HepG2 (cell line): ENCODE data around the gene TRPC4AP. TPM values are rescaled to one million over a fixed set of nuclear protein-coding genes. Genes with fewer than 3 reads are reported as not detected.

ENCODE experiments used
- BRCA1 ChIP-seq: sonication (generic); formaldehyde crosslinking; IDR thresholded peaks from 2 replicates; pipeline ENCODE4 v1.4.0; 2020; ENCODE audit warnings: missing genetic modification reagents
- FLYWCH1 ChIP-seq: sonication (generic); formaldehyde crosslinking; IDR thresholded peaks from 2 replicates; pipeline ENCODE4 v1.8.1; 2023; ENCODE audit warnings: mild to moderate bottlenecking, missing genetic modification reagents
- HOXA9 ChIP-seq: sonication (generic); formaldehyde crosslinking; IDR thresholded peaks from 2 replicates; pipeline ENCODE4 v1.8.1; 2022; ENCODE audit warnings: missing genetic modification reagents, mild to moderate bottlenecking, moderate library complexity, borderline replicate concordance
- IKZF1 ChIP-seq: fragments of 450-650 bp; IDR thresholded peaks from 2 replicates; pipeline ENCODE4 v1.7.1; 2016
- KMT2A ChIP-seq: sonication (generic); formaldehyde crosslinking; IDR thresholded peaks from 2 replicates; pipeline ENCODE4 v1.4.0; 2020; ENCODE audit warnings: missing genetic modification reagents
- NR2F2 ChIP-seq: IDR thresholded peaks from 2 replicates; pipeline ENCODE4 v1.6.1; 2012; ENCODE audit warnings: low read depth, inconsistent platforms, borderline replicate concordance
- PHB2 ChIP-seq: fragments of 450-650 bp; IDR thresholded peaks from 2 replicates; pipeline ENCODE4 v1.6.1; 2018; ENCODE audit not compliant: partially characterized antibody
- YEATS4 ChIP-seq: sonication (generic); formaldehyde crosslinking; IDR thresholded peaks from 2 replicates; pipeline ENCODE4 v1.4.0; 2020; ENCODE audit warnings: missing genetic modification reagents, borderline replicate concordance
- ZBTB42 ChIP-seq: sonication (generic); formaldehyde crosslinking; IDR thresholded peaks from 2 replicates; pipeline ENCODE4 v1.5.0; 2020; ENCODE audit warnings: mild to moderate bottlenecking, missing genetic modification reagents
- ZBTB7A ChIP-seq: sonication (generic); formaldehyde crosslinking; IDR thresholded peaks from 2 replicates; pipeline ENCODE4 v1.8.0; 2022; ENCODE audit warnings: mild to moderate bottlenecking, missing genetic modification reagents
- ZNF382 ChIP-seq: sonication (generic); formaldehyde crosslinking; IDR thresholded peaks from 2 replicates; pipeline ENCODE4 v1.5.0; 2020; ENCODE audit warnings: missing genetic modification reagents, mild to moderate bottlenecking, borderline replicate concordance
- ZNF430 ChIP-seq: sonication (generic); formaldehyde crosslinking; IDR thresholded peaks from 2 replicates; pipeline ENCODE4 v1.9.0; 2021; ENCODE audit warnings: mild to moderate bottlenecking, missing genetic modification reagents
- ZNF563 ChIP-seq: sonication (generic); formaldehyde crosslinking; IDR thresholded peaks from 2 replicates; pipeline ENCODE4 v1.8.0; 2022; ENCODE audit warnings: mild to moderate bottlenecking, moderate library complexity, missing genetic modification reagents
- ZNF652 ChIP-seq: IDR thresholded peaks from 2 replicates; pipeline ENCODE4 v1.6.1; 2016; ENCODE audit warnings: low read depth, borderline replicate concordance
- ZNF7 ChIP-seq: IDR thresholded peaks from 2 replicates; pipeline ENCODE4 v1.6.1; 2016; ENCODE audit warnings: missing biosample characterization, missing genetic modification reagents
- ZNF720 ChIP-seq: sonication (generic); formaldehyde crosslinking; IDR thresholded peaks from 2 replicates; pipeline ENCODE4 v1.4.0; 2020; ENCODE audit warnings: missing genetic modification reagents
- polyA plus RNA-seq, 8 experiments: library from polyadenylated mRNA; depleted of rRNA in 3 of 8; stranded (reverse) in 7 of 8; unstranded in 1 of 8; fragments of >200 nt; fragmentation: Illumina TruSeq in 4 of 8; extraction: Trizol in 4 of 8; gene quantifications; 2 replicates each; pipeline versions ENCODE4 v1.2.1 to v1.2.3, GENCODE V29; 2011 to 2016; ENCODE audit warnings: low read depth in 4 of 8, missing spikeins in 1 of 8, mixed read lengths in 1 of 8; ENCODE audit not compliant: insufficient read depth in 1 of 8
- total RNA-seq, 5 experiments: library from RNA; depleted of rRNA; stranded (reverse); fragments of >200 nt; fragmentation: Illumina TruSeq; extraction: Trizol; gene quantifications; 2 replicates each; pipeline ENCODE4 v1.2.3, GENCODE V29; 2016; ENCODE audit warnings: low read depth in 1 of 5
- TF ChIP-seq, protein P1 (sequence below): sonication (generic); formaldehyde crosslinking; IDR thresholded peaks from 2 replicates; pipeline ENCODE4 v1.4.0; 2020; ENCODE audit warnings: missing genetic modification reagents
- TF ChIP-seq, protein P2 (sequence below): sonication (generic); formaldehyde crosslinking; IDR thresholded peaks from 2 replicates; pipeline ENCODE4 v1.4.0; 2020; ENCODE audit warnings: missing genetic modification reagents
- TF ChIP-seq, protein P3 (sequence below): sonication (generic); formaldehyde crosslinking; IDR thresholded peaks from 2 replicates; pipeline ENCODE4 v1.9.0; 2021; ENCODE audit warnings: missing genetic modification reagents, borderline replicate concordance
- TF ChIP-seq, protein P4 (sequence below): IDR thresholded peaks from 2 replicates; pipeline ENCODE4 v1.6.1; 2016; ENCODE audit warnings: missing genetic modification reagents, missing compliant biosample characterization

The TRPC4AP gene
- total and polyA plus RNA-seq, 2 of the 13 experiments (the other 11 are each of a cell fraction or from before 2014, with no cell fraction given), result 136 to 137 TPM

DNA sequence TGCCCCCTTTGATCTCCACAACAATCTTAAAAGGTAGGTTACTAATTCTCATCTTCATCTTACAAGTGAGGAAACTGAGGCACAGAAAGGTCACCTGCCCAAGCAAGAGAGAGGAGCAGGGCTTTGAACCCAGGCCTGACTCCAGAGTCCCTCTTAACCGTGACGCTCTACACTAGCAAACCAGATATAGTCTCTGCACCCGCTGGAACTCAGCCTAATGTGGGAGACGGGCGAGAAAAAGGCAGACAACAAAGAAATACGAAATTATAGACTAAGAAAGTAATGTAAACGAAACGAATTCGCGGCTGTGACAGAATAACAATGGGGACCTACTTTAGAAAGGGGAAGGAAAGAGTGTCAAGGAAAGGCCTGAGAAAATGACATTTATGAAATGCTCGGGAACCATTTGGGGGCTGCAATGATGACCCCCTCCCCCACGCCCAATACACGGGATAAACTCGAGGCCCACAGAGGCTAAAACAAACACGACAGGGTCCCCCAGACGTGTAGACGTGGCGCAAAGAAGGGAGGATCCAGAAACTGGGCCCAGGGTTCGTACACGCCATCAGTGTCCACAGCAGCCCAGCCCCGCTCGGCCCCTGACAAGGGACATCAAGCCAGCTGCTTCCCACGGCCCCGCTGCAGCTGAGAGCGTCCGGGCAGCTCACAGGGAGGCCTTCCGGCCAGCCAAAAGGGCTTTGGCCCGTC lies 637 bp downstream of the TRPC4AP start (continued):
- TF ChIP-seq ZBTB42 (CRISPR knock-in tag) (0 out of 2 replicates have a peak, but pooled peaks have one; percentile 23), PHB2 (no peak), KMT2A (peak; percentile 3; the same call in 1 of the 2 replicates), ZNF382 (no peak), ZNF7 (CRISPR knock-in tag) (no peak), ZNF720 (CRISPR knock-in tag) (no peak), IKZF1 (no peak), ZNF430 (CRISPR knock-in tag) (peak; percentile 8; the same call in 1 of the 2 replicates), ZNF652 (no peak), BRCA1 (CRISPR knock-in tag) (peak; percentile 35; the same call in 1 of the 2 replicates), FLYWCH1 (CRISPR knock-in tag) (peak; percentile 88), NR2F2 (no peak), HOXA9 (CRISPR knock-in tag) (0 out of 2 replicates have a peak, but pooled peaks have one; percentile 9), ZNF563 (CRISPR knock-in tag) (no peak), ZBTB7A (0 out of 2 replicates have a peak, but pooled peaks have one; percentile 17), YEATS4 (CRISPR knock-in tag) (no peak)
- TF ChIP-seq, protein P1, sequence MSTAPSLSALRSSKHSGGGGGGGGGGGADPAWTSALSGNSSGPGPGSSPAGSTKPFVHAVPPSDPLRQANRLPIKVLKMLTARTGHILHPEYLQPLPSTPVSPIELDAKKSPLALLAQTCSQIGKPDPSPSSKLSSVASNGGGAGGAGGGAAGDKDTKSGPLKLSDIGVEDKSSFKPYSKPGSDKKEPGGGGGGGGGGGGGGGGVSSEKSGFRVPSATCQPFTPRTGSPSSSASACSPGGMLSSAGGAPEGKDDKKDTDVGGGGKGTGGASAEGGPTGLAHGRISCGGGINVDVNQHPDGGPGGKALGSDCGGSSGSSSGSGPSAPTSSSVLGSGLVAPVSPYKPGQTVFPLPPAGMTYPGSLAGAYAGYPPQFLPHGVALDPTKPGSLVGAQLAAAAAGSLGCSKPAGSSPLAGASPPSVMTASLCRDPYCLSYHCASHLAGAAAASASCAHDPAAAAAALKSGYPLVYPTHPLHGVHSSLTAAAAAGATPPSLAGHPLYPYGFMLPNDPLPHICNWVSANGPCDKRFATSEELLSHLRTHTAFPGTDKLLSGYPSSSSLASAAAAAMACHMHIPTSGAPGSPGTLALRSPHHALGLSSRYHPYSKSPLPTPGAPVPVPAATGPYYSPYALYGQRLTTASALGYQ (CRISPR knock-in tag), result no peak
- TF ChIP-seq, protein P2, sequence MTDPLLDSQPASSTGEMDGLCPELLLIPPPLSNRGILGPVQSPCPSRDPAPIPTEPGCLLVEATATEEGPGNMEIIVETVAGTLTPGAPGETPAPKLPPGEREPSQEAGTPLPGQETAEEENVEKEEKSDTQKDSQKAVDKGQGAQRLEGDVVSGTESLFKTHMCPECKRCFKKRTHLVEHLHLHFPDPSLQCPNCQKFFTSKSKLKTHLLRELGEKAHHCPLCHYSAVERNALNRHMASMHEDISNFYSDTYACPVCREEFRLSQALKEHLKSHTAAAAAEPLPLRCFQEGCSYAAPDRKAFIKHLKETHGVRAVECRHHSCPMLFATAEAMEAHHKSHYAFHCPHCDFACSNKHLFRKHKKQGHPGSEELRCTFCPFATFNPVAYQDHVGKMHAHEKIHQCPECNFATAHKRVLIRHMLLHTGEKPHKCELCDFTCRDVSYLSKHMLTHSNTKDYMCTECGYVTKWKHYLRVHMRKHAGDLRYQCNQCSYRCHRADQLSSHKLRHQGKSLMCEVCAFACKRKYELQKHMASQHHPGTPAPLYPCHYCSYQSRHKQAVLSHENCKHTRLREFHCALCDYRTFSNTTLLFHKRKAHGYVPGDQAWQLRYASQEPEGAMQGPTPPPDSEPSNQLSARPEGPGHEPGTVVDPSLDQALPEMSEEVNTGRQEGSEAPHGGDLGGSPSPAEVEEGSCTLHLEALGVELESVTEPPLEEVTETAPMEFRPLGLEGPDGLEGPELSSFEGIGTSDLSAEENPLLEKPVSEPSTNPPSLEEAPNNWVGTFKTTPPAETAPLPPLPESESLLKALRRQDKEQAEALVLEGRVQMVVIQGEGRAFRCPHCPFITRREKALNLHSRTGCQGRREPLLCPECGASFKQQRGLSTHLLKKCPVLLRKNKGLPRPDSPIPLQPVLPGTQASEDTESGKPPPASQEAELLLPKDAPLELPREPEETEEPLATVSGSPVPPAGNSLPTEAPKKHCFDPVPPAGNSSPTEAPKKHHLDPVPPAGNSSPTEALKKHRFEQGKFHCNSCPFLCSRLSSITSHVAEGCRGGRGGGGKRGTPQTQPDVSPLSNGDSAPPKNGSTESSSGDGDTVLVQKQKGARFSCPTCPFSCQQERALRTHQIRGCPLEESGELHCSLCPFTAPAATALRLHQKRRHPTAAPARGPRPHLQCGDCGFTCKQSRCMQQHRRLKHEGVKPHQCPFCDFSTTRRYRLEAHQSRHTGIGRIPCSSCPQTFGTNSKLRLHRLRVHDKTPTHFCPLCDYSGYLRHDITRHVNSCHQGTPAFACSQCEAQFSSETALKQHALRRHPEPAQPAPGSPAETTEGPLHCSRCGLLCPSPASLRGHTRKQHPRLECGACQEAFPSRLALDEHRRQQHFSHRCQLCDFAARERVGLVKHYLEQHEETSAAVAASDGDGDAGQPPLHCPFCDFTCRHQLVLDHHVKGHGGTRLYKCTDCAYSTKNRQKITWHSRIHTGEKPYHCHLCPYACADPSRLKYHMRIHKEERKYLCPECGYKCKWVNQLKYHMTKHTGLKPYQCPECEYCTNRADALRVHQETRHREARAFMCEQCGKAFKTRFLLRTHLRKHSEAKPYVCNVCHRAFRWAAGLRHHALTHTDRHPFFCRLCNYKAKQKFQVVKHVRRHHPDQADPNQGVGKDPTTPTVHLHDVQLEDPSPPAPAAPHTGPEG (CRISPR knock-in tag), result peak; percentile 50; the same call in 1 of the 2 replicates
- TF ChIP-seq, protein P3, sequence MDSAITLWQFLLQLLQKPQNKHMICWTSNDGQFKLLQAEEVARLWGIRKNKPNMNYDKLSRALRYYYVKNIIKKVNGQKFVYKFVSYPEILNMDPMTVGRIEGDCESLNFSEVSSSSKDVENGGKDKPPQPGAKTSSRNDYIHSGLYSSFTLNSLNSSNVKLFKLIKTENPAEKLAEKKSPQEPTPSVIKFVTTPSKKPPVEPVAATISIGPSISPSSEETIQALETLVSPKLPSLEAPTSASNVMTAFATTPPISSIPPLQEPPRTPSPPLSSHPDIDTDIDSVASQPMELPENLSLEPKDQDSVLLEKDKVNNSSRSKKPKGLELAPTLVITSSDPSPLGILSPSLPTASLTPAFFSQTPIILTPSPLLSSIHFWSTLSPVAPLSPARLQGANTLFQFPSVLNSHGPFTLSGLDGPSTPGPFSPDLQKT (CRISPR knock-in tag), result no peak
- TF ChIP-seq, protein P4, sequence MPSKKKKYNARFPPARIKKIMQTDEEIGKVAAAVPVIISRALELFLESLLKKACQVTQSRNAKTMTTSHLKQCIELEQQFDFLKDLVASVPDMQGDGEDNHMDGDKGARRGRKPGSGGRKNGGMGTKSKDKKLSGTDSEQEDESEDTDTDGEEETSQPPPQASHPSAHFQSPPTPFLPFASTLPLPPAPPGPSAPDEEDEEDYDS, result 0 out of 2 replicates have a peak, but pooled peaks have one; percentile 10
